ENCODE results near the gene CCDC159.

Gene CCDC159

GRCh38 chr19:11321191-11322126 is 24.9 kb upstream of the CCDC159 start:
- H3K4me3 ChIP-seq (ENCODE audit: low read depth in 1 of 2, low read length in 1 of 2) = peak overlapping the region; percentile 82 to 93
- peak; percentile 6 for TF ChIP-seq CTCF (IDR thresholded peaks at IDR 0.05)
- peak overlapping the region; percentile 100 for H3K27ac ChIP-seq
- no peaks in the 10 kb centered on the region for H3K27me3 ChIP-seq
- peaks cover 31% of the 10 kb centered on the region for H3K36me3 ChIP-seq
- no peaks in the 10 kb centered on the region for H3K9me3 ChIP-seq
- peaks cover 94 to 98% of the 10 kb centered on the region in 2 experiments for H3K4me1 ChIP-seq (ENCODE audit: control insufficient read depth in 1 of 2, insufficient read depth in 1 of 2, low read depth in 1 of 2, low read length in 1 of 2)

GRCh38 chr19:11322269-11323024 is 23.9 kb upstream of the CCDC159 start:
- H3K4me3 ChIP-seq (ENCODE audit: low read depth in 1 of 2, low read length in 1 of 2) = peak overlapping the region; percentile 82 to 93
- no peak for TF ChIP-seq CTCF (IDR thresholded peaks at IDR 0.05)
- H3K27ac ChIP-seq = peak overlapping the region; percentile 100
- H3K27me3 ChIP-seq = no peaks in the 10 kb centered on the region
- H3K36me3 ChIP-seq = peaks cover 33% of the 10 kb centered on the region
- peaks cover 94 to 97% of the 10 kb centered on the region in 2 experiments for H3K4me1 ChIP-seq (ENCODE audit: control insufficient read depth in 1 of 2, insufficient read depth in 1 of 2, low read depth in 1 of 2, low read length in 1 of 2)
- no peaks in the 10 kb centered on the region for H3K9me3 ChIP-seq

- peak; percentile 31 for TF ChIP-seq CTCF (IDR thresholded peaks at IDR 0.05)
- Histone ChIP-seq H3K27ac (peak overlapping the region; percentile 100), H3K27me3 (no peaks in the 10 kb centered on the region), H3K4me1 (ENCODE audit: control insufficient read depth in 1 of 2, insufficient read depth in 1 of 2, low read depth in 1 of 2, low read length in 1 of 2) (peaks cover 83 to 85% of the 10 kb centered on the region in 2 experiments), H3K36me3 (peaks cover 45% of the 10 kb centered on the region), H3K9me3 (no peaks in the 10 kb centered on the region), H3K4me3 (ENCODE audit: low read depth in 1 of 2, low read length in 1 of 2) (peak overlapping the region; percentile 82 to 93)
These were observed 22.7 kb upstream of the CCDC159 start for GRCh38 chr19:11323601-11324078.

GRCh38 chr19:11324079-11324661 is 22.1 kb upstream of the CCDC159 start:
- TF ChIP-seq CTCF (IDR thresholded peaks at IDR 0.05) = peak; percentile 8
- Histone ChIP-seq H3K4me1 (ENCODE audit: control insufficient read depth in 1 of 2, insufficient read depth in 1 of 2, low read depth in 1 of 2, low read length in 1 of 2) (peaks cover 78 to 80% of the 10 kb centered on the region in 2 experiments), H3K9me3 (no peaks in the 10 kb centered on the region), H3K4me3 (ENCODE audit: low read depth in 1 of 2, low read length in 1 of 2) (peak overlapping the region; percentile 82 to 93), H3K36me3 (peaks cover 46% of the 10 kb centered on the region), H3K27me3 (no peaks in the 10 kb centered on the region), H3K27ac (peak overlapping the region; percentile 100)

GRCh38 chr19:11324748-11325389 is 21.4 kb upstream of the CCDC159 start:
- Histone ChIP-seq H3K27me3 (no peaks in the 10 kb centered on the region), H3K4me1 (ENCODE audit: control insufficient read depth in 1 of 2, insufficient read depth in 1 of 2, low read depth in 1 of 2, low read length in 1 of 2) (peaks cover 71 to 74% of the 10 kb centered on the region in 2 experiments), H3K9me3 (no peaks in the 10 kb centered on the region), H3K4me3 (ENCODE audit: low read depth in 1 of 2, low read length in 1 of 2) (peak overlapping the region; percentile 82 to 93), H3K36me3 (peaks cover 51% of the 10 kb centered on the region), H3K27ac (peak overlapping the region; percentile 100)
- TF ChIP-seq CTCF (IDR thresholded peaks at IDR 0.05) = no peak
